ENCODE data around the gene GSTP1. TPM values are rescaled to one million over a fixed set of nuclear protein-coding genes. Genes with fewer than 3 reads are reported as not detected.
"Not testable (repeated sequence)": the region's sequence is repeated elsewhere in the genome, so short reads cannot be mapped to it uniquely, and the experiment has no call there.

GSTP1 gene
- total and polyA plus RNA-seq, 2 experiments from 2014 or later = 1,040 to 1,982 TPM

- no peaks in the 10 kb centered on the region for H4K20me1 ChIP-seq (ENCODE audit: insufficient read depth, poor library complexity, severe bottlenecking)
- H3K27me3 ChIP-seq = no peaks in the 10 kb centered on the region
- no peak overlapping the region for H2AFZ ChIP-seq
- no peaks in the 10 kb centered on the region for H3K9me3 ChIP-seq (ENCODE audit: low read depth)
- no peaks in the 10 kb centered on the region for H3K36me3 ChIP-seq (replicated peaks; ENCODE audit: insufficient read depth, low read depth)
- DNase-seq (ENCODE audit: low spot score) = no peak
- H3K4me3 ChIP-seq = no peak overlapping the region
- no peak overlapping the region for H3K4me2 ChIP-seq
- no peaks in the 10 kb centered on the region for H3K79me2 ChIP-seq
- no peak for TF ChIP-seq CTCF (IDR thresholded peaks at IDR 0.05; ENCODE audit: poor library complexity)
- no peak for TF ChIP-seq EZH2 (IDR thresholded peaks at IDR 0.05; ENCODE audit: borderline replicate concordance)
- WGBS (ENCODE audit: low lambda C conversion rate, missing lambda C conversion rate) = 81% methylated on average over 3 of the region's 3 CpGs
- no peaks in the 10 kb centered on the region for H3K9me2 ChIP-seq (replicated peaks; ENCODE audit: insufficient read depth)
- H3K4me1 ChIP-seq (ENCODE audit: insufficient read depth) = no peaks in the 10 kb centered on the region
- no peak overlapping the region for H3K27ac ChIP-seq
These were observed 10.9 kb downstream of the GSTP1 start for GRCh38 chr11:67594480-67594879.

GRCh38 chr11:67596753-67597300 is 13.2 kb downstream of the GSTP1 start:
- H4K20me1 ChIP-seq (ENCODE audit: insufficient read depth, poor library complexity, severe bottlenecking) = no peaks in the 10 kb centered on the region

GRCh38 chr11:67597458-67597857 is 13.8 kb downstream of the GSTP1 start:
- H3K9me3 ChIP-seq (ENCODE audit: low read depth); H3K27me3 ChIP-seq; H2AFZ ChIP-seq; H3K4me1 ChIP-seq (ENCODE audit: insufficient read depth); H3K36me3 ChIP-seq (replicated peaks; ENCODE audit: insufficient read depth, low read depth); H3K9me2 ChIP-seq (replicated peaks; ENCODE audit: insufficient read depth); H3K4me3 ChIP-seq; H3K4me2 ChIP-seq; H3K27ac ChIP-seq; H3K79me2 ChIP-seq; H4K20me1 ChIP-seq (ENCODE audit: insufficient read depth, poor library complexity, severe bottlenecking); DNase-seq (ENCODE audit: low spot score): not testable (repeated sequence)
- WGBS (ENCODE audit: low lambda C conversion rate, missing lambda C conversion rate) = 71% methylated on average over 1 of the region's 3 CpGs

More at GRCh38 chr11:67596753-67597300, 13.2 kb downstream of the GSTP1 start:
- Histone ChIP-seq H3K9me3 (ENCODE audit: low read depth) (no peaks in the 10 kb centered on the region), H2AFZ (no peak overlapping the region), H3K9me2 (replicated peaks; ENCODE audit: insufficient read depth) (no peaks in the 10 kb centered on the region), H3K4me1 (ENCODE audit: insufficient read depth) (no peaks in the 10 kb centered on the region), H3K27ac (no peak overlapping the region), H3K36me3 (replicated peaks; ENCODE audit: insufficient read depth, low read depth) (no peaks in the 10 kb centered on the region), H3K4me2 (no peak overlapping the region), H3K79me2 (no peaks in the 10 kb centered on the region), H3K4me3 (no peak overlapping the region), H3K27me3 (no peaks in the 10 kb centered on the region)
- TF ChIP-seq EZH2phosphoT487 (IDR thresholded peaks at IDR 0.05; ENCODE audit: low read depth, severe bottlenecking, unreplicated experiment) = no peak
- TF ChIP-seq CTCF (IDR thresholded peaks at IDR 0.05; ENCODE audit: poor library complexity) = no peak
- no peak for TF ChIP-seq EZH2 (IDR thresholded peaks at IDR 0.05; ENCODE audit: borderline replicate concordance)
- whole genome bisulfite sequencing (ENCODE audit: low lambda C conversion rate, missing lambda C conversion rate) = 100% methylated on average over 1 of the region's 1 CpG
- DNase-seq (ENCODE audit: low spot score) = no peak

GRCh38 chr11:67597963-67598362 is 14.4 kb downstream of the GSTP1 start:
- H3K4me2 ChIP-seq; H3K27me3 ChIP-seq; H3K4me1 ChIP-seq (ENCODE audit: insufficient read depth); H4K20me1 ChIP-seq (ENCODE audit: insufficient read depth, poor library complexity, severe bottlenecking); H3K9me3 ChIP-seq (ENCODE audit: low read depth); H3K4me3 ChIP-seq; H3K79me2 ChIP-seq; H2AFZ ChIP-seq; H3K27ac ChIP-seq; DNase-seq (ENCODE audit: low spot score); H3K36me3 ChIP-seq (replicated peaks; ENCODE audit: insufficient read depth, low read depth); H3K9me2 ChIP-seq (replicated peaks; ENCODE audit: insufficient read depth): not testable (repeated sequence)
- WGBS (ENCODE audit: low lambda C conversion rate, missing lambda C conversion rate) = 98% methylated on average over 17 of the region's 26 CpGs
